NT2/D1 (cell line): Measurements from ENCODE around the gene RFTN1.
A peak's percentile ranks its signal among the peaks of the same experiment; 100 is the strongest.

ENCODE experiments used
- DNase-seq: peaks from one replicate; pipeline ENCODE4 v3.0.0-alpha.2; 2011; ENCODE audit warnings: low read depth, low spot score
- H3K27me3 ChIP-seq: 2 replicates; pipeline ENCODE4 v1.6.0; 2011; ENCODE audit warnings: mild to moderate bottlenecking; ENCODE audit not compliant: insufficient read length, insufficient read depth
- H3K36me3 ChIP-seq: 2 replicates; pipeline ENCODE4 v1.6.1; 2011; ENCODE audit warnings: mild to moderate bottlenecking, low read length, mixed read lengths; ENCODE audit not compliant: insufficient read depth, insufficient read length
- H3K4me1 ChIP-seq: 2 replicates; pipeline ENCODE4 v1.5.1; 2011; ENCODE audit not compliant: insufficient read depth, insufficient read length
- H3K4me3 ChIP-seq: 2 replicates; pipeline ENCODE4 v1.5.1; 2011; ENCODE audit warnings: low read depth; ENCODE audit not compliant: insufficient read length
- H3K9ac ChIP-seq: 2 replicates; pipeline ENCODE4 v1.6.0; 2011; ENCODE audit warnings: low read depth; ENCODE audit not compliant: insufficient read length
- H3K9me3 ChIP-seq: 2 replicates; pipeline ENCODE4 v1.5.1; 2011; ENCODE audit warnings: mild to moderate bottlenecking, low read length; ENCODE audit not compliant: insufficient read depth
- SUZ12 ChIP-seq: IDR thresholded peaks from 2 replicates; pipeline ENCODE4 v1.6.1; 2011; ENCODE audit not compliant: insufficient read length, insufficient read depth; ENCODE audit errors: extremely low read depth
- YY1 ChIP-seq: IDR thresholded peaks from 2 replicates; pipeline ENCODE4 v1.6.1; 2011; ENCODE audit not compliant: insufficient read length, insufficient read depth
- ZNF274 ChIP-seq: IDR thresholded peaks from 2 replicates; pipeline ENCODE4 v1.6.1; 2011; ENCODE audit warnings: mild to moderate bottlenecking, low read depth, low read length

Gene RFTN1, protein sequence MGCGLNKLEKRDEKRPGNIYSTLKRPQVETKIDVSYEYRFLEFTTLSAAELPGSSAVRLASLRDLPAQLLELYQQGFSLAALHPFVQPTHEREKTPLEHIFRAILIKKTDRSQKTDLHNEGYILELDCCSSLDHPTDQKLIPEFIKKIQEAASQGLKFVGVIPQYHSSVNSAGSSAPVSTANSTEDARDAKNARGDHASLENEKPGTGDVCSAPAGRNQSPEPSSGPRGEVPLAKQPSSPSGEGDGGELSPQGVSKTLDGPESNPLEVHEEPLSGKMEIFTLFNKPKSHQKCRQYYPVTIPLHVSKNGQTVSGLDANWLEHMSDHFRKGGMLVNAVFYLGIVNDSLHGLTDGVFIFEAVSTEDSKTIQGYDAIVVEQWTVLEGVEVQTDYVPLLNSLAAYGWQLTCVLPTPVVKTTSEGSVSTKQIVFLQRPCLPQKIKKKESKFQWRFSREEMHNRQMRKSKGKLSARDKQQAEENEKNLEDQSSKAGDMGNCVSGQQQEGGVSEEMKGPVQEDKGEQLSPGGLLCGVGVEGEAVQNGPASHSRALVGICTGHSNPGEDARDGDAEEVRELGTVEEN

GRCh38 chr3:16513141-16514020 is at the start of gene RFTN1:
Gene RFTN1 (minus strand): TSS chr3:16513699. CDS start chr3:16493869, 19,830 bp downstream.
- Histone ChIP-seq H3K27me3 (peaks cover 60% of the 10 kb centered on the region), H3K9ac (peak within 1 kb of the TSS; percentile 72)
- no peak for DNase-seq

DNA sequence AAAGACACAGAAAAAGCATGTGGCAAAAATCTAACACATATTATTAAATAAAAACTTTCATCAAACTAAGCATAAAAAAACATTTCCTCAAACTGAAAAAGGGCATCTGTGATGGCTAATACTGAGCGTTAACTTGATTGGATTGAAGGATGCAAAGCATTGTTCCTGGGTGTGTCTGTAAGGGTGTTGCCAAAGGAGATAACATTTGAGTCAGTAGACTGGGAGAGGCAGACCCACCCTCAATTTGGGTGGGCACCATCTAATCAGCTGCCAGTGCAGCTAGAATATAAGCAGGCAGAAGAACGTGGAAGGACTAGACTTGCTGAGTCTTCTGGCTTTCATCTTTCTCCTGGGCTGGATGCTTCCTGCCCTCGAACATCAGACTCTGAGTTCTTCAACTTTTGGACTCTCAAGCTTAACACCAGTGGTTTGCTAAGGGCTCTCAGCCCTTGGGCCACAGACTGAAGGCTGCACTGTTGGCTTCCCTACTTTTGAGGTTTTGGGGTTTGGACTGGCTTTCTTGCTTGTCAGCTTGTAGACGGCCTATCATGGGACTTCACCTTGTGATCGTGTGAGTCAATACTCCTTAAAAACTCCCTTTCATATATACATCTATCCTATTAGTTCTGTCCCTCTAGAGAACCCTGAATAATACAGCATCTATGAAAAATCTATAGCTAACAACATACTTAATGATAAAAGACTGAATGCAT is 46.3 kb upstream of the RFTN1 start:
- no peak for TF ChIP-seq YY1
- no peak for TF ChIP-seq SUZ12
- TF ChIP-seq ZNF274 = no peak
- H3K27me3 ChIP-seq = no peaks in the 10 kb centered on the region
- H3K9ac ChIP-seq = no peak overlapping the region
- H3K4me1 ChIP-seq = no peaks in the 10 kb centered on the region
- H3K4me3 ChIP-seq = no peak overlapping the region
- DNase-seq = no peak
- no peaks in the 10 kb centered on the region for H3K36me3 ChIP-seq
- H3K9me3 ChIP-seq = peaks cover 11% of the 10 kb centered on the region

More at GRCh38 chr3:16513141-16514020, at the start of gene RFTN1:
- Histone ChIP-seq H3K4me1 (peaks cover 2% of the 10 kb centered on the region), H3K36me3 (no peaks in the 10 kb centered on the region), H3K4me3 (peak within 1 kb of the TSS; percentile 71), H3K9me3 (no peaks in the 10 kb centered on the region)
- TF ChIP-seq SUZ12 (peak; percentile 18), ZNF274 (no peak)

- no peaks in the 10 kb centered on the region for H3K27me3 ChIP-seq
- DNase-seq = no peak
- TF ChIP-seq YY1 (no peak), SUZ12 (no peak), ZNF274 (no peak)
- H3K36me3 ChIP-seq = no peaks in the 10 kb centered on the region
- H3K4me1 ChIP-seq = no peaks in the 10 kb centered on the region
- no peaks in the 10 kb centered on the region for H3K9me3 ChIP-seq
- H3K4me3 ChIP-seq = no peak overlapping the region
- no peak overlapping the region for H3K9ac ChIP-seq
Measured at GRCh38 chr3:16554126-16554525, 40.6 kb upstream of the RFTN1 start.

DNA sequence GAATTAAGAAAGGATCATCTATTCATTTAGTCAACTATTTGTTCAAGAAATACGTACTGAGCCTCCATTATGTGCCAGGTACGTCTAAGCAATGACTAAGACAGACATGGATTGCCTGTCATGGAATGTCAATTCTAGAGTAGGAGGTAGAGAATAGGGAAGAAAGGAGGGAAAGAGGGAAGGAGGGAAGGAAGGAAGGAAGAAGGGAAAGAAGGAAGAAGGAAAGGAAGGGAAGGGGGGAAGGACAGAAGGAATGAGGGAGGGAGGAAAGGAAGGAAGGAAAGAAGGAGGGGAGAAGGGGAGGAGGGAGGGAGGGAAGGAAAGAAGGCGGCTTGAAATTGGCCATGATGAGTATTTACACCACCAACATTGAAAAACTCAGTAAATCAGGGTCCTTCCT is 39.3 kb upstream of the RFTN1 start:
- Histone ChIP-seq H3K27me3 (no peaks in the 10 kb centered on the region), H3K36me3 (no peaks in the 10 kb centered on the region), H3K4me1 (no peaks in the 10 kb centered on the region), H3K4me3 (no peak overlapping the region), H3K9me3 (no peaks in the 10 kb centered on the region), H3K9ac (no peak overlapping the region)
- TF ChIP-seq YY1 = no peak
- TF ChIP-seq ZNF274 = no peak
- TF ChIP-seq SUZ12 = no peak
- no peak for DNase-seq

DNA sequence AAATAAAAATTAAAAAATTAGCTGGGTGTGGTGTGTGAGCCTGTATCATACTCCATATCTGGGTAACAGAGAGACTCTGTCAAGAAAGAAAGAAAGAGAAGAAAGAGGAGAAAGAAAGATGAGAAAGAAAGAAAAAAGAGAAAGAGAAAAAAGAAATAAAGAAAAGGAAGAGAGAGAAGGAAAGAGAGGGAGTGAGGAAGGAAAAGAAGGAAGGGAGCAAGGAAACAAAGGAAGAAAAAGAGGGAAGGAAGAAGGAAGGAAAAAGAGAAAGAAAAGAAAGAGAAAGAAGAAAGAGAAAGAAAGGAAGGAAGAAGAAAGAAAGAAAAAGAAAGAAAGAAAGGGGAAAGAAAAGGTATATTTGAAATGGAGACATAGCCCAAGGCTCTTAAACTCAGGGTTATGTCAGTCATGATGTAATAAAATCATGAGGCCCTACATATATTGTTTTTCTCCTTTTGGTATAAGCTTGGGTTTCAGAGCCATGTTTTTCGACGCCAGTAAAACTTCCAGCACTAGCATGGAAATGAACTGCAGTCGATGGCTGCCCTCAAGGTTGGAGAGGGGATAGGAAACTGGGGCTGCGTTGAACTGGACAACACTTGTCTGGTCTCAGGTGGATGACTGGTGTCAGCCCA is 38.0 kb upstream of the RFTN1 start:
- H3K9me3 ChIP-seq = no peaks in the 10 kb centered on the region
- TF ChIP-seq SUZ12 = no peak
- no peak for TF ChIP-seq ZNF274
- no peak for TF ChIP-seq YY1
- no peaks in the 10 kb centered on the region for H3K27me3 ChIP-seq
- no peak for DNase-seq
- no peaks in the 10 kb centered on the region for H3K4me1 ChIP-seq
- no peaks in the 10 kb centered on the region for H3K36me3 ChIP-seq
- H3K9ac ChIP-seq = no peak overlapping the region
- no peak overlapping the region for H3K4me3 ChIP-seq

GRCh38 chr3:16550676-16551341 is 37.3 kb upstream of the RFTN1 start:
- TF ChIP-seq SUZ12 (no peak), ZNF274 (no peak), YY1 (no peak)
- Histone ChIP-seq H3K27me3 (no peaks in the 10 kb centered on the region), H3K4me1 (no peaks in the 10 kb centered on the region), H3K36me3 (no peaks in the 10 kb centered on the region), H3K4me3 (no peak overlapping the region), H3K9me3 (no peaks in the 10 kb centered on the region), H3K9ac (no peak overlapping the region)
- peak; percentile 87 for DNase-seq
